ENCODE data around the gene DNAH14. TPM values are rescaled to one million over a fixed set of nuclear protein-coding genes. Genes with fewer than 3 reads are reported as not detected.
A peak's percentile ranks its signal among the peaks of the same experiment; 100 is the strongest.

The DNAH14 gene
- polyA plus RNA-seq, 2 of the 4 experiments (the other 2 are of a cell fraction) = 15.9 to 35.8 TPM

DNA sequence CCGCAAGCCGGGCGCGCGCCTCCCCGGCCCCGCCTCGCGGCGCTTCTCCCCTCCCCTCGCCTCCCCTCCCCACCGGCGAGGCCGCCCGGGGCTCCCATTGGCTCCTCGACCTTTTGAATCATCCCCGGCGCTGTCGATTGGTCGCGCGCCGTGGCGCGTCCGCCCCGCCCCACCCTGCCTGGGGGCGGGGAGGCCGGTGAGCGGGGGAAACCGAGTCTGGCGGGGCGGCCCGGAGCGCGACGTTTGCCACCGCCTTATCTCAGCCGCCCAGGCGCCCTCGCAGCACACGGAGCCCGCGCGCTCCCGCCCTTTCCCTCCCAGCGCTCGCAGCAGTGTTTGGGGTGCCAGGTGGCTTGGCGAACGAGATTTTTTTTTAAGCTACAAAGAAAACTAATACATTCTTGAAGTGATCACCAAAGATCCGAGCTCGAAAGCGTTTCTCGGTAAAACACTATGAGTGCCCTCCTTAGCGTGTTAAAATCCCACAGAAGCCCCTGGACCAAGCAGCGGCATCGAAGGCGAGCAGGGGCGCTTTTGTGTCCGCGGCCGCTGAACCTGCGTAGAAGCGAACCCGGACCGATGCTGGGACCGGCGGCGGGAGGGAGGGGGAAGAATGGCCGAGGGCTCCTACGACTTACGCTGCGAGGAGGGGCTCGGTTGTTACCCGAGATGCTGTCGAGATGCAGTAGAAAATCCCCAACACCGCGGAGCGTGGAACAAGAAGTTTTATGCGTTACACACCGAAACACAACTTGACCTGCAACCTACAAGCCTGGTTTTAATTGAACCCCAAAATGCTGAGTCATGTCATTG, 498.8 kb downstream of the DNAH14 start (continued):
- TF ChIP-seq, protein P1, sequence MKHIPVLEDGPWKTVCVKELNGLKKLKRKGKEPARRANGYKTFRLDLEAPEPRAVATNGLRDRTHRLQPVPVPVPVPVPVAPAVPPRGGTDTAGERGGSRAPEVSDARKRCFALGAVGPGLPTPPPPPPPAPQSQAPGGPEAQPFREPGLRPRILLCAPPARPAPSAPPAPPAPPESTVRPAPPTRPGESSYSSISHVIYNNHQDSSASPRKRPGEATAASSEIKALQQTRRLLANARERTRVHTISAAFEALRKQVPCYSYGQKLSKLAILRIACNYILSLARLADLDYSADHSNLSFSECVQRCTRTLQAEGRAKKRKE (CRISPR knock-in tag; IDR thresholded peaks at IDR 0.05; ENCODE audit: low read depth) = no peak
- TF ChIP-seq SMC3 (IDR thresholded peaks at IDR 0.05) (no peak), CBX2 (IDR thresholded peaks at IDR 0.05; ENCODE audit: borderline replicate concordance, low read depth) (no peak), FOSL2 (IDR thresholded peaks at IDR 0.05) (no peak), FOSL2 (CRISPR knock-in tag; IDR thresholded peaks at IDR 0.05) (0 out of 2 replicates have a peak, but pooled peaks have one; percentile 33), CBX8 (IDR thresholded peaks at IDR 0.05) (no peak), KDM1A (IDR thresholded peaks at IDR 0.05; ENCODE audit: low read depth) (no peak), EP300 (IDR thresholded peaks at IDR 0.05) (no peak), CHD4 (IDR thresholded peaks at IDR 0.05; ENCODE audit: borderline replicate concordance) (no peak), MAZ (IDR thresholded peaks at IDR 0.05; ENCODE audit: borderline replicate concordance, low read depth, low read length) (no peak), JUNB (IDR thresholded peaks at IDR 0.05) (no peak), ZSCAN20 (CRISPR knock-in tag; IDR thresholded peaks at IDR 0.05) (no peak), HOXB5 (CRISPR knock-in tag; IDR thresholded peaks at IDR 0.05) (0 out of 2 replicates have a peak, but pooled peaks have one; percentile 52), FOXS1 (CRISPR knock-in tag; IDR thresholded peaks at IDR 0.05) (0 out of 2 replicates have a peak, but pooled peaks have one; percentile 43), SREBF2 (IDR thresholded peaks at IDR 0.05) (no peak), TP53 (CRISPR knock-in tag; IDR thresholded peaks at IDR 0.05) (no peak), CEBPB (IDR thresholded peaks at IDR 0.05) (no peak), NPAS2 (CRISPR knock-in tag; IDR thresholded peaks at IDR 0.05; ENCODE audit: borderline replicate concordance) (no peak), NR3C1 (IDR thresholded peaks at IDR 0.05) (no peak)
- TF ChIP-seq, protein P2, sequence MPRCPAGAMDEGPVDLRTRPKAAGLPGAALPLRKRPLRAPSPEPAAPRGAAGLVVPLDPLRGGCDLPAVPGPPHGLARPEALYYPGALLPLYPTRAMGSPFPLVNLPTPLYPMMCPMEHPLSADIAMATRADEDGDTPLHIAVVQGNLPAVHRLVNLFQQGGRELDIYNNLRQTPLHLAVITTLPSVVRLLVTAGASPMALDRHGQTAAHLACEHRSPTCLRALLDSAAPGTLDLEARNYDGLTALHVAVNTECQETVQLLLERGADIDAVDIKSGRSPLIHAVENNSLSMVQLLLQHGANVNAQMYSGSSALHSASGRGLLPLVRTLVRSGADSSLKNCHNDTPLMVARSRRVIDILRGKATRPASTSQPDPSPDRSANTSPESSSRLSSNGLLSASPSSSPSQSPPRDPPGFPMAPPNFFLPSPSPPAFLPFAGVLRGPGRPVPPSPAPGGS (IDR thresholded peaks at IDR 0.05) = 0 out of 3 replicates have a peak, but pooled peaks have one; percentile 49
- TF ChIP-seq, protein P3, sequence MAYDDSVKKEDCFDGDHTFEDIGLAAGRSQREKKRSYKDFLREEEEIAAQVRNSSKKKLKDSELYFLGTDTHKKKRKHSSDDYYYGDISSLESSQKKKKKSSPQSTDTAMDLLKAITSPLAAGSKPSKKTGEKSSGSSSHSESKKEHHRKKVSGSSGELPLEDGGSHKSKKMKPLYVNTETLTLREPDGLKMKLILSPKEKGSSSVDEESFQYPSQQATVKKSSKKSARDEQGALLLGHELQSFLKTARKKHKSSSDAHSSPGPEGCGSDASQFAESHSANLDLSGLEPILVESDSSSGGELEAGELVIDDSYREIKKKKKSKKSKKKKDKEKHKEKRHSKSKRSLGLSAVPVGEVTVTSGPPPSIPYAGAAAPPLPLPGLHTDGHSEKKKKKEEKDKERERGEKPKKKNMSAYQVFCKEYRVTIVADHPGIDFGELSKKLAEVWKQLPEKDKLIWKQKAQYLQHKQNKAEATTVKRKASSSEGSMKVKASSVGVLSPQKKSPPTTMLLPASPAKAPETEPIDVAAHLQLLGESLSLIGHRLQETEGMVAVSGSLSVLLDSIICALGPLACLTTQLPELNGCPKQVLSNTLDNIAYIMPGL (CRISPR knock-in tag; IDR thresholded peaks at IDR 0.05; ENCODE audit: borderline replicate concordance) = no peak
- TF ChIP-seq, protein P4, sequence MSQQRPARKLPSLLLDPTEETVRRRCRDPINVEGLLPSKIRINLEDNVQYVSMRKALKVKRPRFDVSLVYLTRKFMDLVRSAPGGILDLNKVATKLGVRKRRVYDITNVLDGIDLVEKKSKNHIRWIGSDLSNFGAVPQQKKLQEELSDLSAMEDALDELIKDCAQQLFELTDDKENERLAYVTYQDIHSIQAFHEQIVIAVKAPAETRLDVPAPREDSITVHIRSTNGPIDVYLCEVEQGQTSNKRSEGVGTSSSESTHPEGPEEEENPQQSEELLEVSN (IDR thresholded peaks at IDR 0.05; ENCODE audit: borderline replicate concordance, low read depth) = peak; percentile 90
- TF ChIP-seq, protein P5, sequence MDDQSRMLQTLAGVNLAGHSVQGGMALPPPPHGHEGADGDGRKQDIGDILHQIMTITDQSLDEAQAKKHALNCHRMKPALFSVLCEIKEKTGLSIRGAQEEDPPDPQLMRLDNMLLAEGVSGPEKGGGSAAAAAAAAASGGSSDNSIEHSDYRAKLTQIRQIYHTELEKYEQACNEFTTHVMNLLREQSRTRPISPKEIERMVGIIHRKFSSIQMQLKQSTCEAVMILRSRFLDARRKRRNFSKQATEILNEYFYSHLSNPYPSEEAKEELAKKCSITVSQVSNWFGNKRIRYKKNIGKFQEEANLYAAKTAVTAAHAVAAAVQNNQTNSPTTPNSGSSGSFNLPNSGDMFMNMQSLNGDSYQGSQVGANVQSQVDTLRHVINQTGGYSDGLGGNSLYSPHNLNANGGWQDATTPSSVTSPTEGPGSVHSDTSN (IDR thresholded peaks at IDR 0.05) = no peak

Measured in A549 (cell line).